GM18505 (cell line): ENCODE data around the gene SLCO6A1.
A peak's percentile ranks its signal among the peaks of the same experiment; 100 is the strongest.

ENCODE experiments used
- ATAC-seq: cut with Tn5 transposase; IDR thresholded peaks from one replicate; pipeline ENCODE4 v1.9.1; 2021; ENCODE audit not compliant: unreplicated experiment
- POLR2A ChIP-seq: IDR thresholded peaks from 4 replicates; pipeline ENCODE4 v1.6.1; 2011; ENCODE audit warnings: borderline replicate concordance; ENCODE audit not compliant: insufficient read depth, insufficient read length; ENCODE audit errors: extremely low read depth

SLCO6A1 gene, protein sequence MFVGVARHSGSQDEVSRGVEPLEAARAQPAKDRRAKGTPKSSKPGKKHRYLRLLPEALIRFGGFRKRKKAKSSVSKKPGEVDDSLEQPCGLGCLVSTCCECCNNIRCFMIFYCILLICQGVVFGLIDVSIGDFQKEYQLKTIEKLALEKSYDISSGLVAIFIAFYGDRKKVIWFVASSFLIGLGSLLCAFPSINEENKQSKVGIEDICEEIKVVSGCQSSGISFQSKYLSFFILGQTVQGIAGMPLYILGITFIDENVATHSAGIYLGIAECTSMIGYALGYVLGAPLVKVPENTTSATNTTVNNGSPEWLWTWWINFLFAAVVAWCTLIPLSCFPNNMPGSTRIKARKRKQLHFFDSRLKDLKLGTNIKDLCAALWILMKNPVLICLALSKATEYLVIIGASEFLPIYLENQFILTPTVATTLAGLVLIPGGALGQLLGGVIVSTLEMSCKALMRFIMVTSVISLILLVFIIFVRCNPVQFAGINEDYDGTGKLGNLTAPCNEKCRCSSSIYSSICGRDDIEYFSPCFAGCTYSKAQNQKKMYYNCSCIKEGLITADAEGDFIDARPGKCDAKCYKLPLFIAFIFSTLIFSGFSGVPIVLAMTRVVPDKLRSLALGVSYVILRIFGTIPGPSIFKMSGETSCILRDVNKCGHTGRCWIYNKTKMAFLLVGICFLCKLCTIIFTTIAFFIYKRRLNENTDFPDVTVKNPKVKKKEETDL

DNA sequence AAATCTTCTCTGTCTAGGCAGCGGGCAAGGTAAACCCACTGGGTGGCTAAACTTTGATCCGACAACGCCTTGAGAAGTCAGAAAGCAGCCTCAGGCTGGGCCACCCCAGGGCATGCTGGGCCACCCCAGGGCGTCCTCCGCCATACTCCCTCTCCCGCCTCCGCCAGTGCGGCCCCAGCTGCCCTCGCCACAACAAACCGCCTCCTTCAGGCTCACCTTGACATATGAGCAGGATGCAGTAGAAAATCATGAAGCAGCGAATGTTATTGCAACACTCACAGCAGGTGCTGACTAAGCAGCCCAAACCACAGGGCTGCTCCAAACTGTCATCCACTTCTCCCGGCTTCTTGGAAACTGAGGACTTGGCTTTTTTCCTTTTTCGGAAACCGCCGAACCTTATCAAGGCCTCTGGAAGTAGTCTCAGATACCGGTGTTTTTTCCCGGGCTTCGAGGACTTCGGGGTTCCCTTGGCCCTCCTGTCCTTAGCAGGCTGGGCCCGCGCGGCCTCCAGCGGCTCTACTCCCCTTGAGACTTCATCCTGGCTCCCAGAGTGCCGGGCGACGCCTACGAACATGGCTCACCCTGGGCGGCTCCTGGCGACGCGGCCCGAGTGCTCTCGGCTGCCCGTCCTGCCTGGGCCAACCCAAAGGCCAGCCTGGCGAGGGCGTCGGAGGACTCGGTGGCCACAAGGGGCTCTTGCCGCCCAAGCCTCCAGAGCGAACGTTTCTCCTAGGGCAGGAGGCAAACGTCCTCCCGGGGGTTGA, at the start of gene SLCO6A1:
Gene SLCO6A1 (minus strand): TSS at position 731 of the 764 bp plus-strand sequence. CDS start 157 bp downstream, at position 574.
- TF ChIP-seq POLR2A, result no peak
- ATAC-seq, result no peak

DNA sequence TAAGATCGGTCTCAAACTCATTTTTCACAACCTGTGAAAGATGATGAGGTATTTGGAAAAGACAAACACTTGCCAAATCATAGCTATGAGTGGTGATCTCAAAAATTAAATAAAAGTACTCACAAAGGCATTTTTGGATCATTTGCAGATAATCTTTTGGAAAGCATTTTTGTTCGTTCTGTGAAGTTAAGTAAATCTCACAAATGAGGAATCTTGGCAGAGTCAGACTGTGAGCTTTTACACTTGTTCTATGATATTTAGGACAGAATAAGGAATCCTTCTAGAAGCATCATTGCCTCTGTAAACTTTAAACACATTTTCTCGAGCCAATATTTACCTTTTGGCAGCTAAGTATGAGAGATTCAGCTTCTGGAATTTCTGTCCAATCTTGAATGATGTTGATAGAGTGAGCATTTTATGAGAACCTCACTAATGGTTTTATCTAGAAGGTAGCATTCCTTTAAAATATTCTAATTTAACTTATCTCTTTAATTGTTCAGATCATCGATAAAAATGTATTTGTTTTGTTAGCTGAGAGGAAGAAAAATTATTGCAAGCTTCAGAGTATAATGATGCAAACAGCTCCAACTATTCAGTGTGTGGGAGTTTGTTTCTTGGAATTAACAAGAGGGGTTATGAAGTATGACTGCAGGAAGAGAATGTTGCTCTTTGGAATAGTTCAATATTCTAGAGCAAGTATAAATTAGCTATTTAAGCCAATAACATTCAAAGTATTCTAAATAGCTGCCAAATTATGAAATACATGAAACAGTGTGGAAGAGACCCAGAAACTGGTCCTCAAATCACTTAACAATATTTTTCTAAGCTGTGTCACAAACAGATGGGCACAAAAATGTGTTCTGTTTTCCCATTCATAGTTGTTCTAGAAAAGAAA, 48.6 kb upstream of the SLCO6A1 start:
- no peak for TF ChIP-seq POLR2A
- ATAC-seq, result no peak

DNA sequence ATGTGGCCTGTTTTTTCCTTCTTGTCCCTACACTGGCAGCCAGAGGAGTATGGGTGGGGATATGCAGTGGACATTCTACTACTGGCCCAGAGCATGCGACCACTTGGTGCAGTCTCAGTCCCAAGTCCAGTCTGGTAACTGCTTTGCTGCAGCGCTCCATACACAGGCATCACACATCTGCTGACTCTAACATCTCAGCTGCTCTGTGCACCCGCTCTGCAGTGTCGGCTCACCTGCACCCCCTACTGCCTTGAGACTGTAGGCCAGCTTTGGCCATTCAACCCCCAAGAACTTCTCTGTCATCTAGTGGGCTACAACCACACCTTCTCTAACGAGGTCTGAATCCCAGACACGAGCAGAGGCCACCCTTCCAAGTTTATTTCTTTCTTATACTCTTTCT, 46.4 kb upstream of the SLCO6A1 start:
- no peak for TF ChIP-seq POLR2A
- ATAC-seq, result peak; percentile 77

DNA sequence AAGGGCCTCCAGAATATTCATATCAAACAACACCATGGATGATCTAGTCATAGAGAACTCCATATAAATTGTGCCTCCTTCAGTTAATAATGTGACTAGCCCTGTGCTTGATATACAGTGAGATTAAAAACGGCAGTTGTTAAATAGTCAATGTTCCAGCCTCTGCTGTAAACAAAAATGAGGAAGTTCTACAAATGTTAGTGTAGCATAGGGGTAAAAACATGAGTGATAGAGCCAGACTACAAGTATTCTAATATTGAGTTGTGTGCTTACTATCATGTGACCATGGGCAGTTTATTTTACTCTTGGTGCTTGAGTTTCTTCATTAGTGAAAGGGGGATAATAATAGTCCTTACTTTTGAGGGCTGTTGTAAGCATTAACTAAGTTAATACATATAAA, 43.3 kb upstream of the SLCO6A1 start:
- no peak for TF ChIP-seq POLR2A
- no peak for ATAC-seq

DNA sequence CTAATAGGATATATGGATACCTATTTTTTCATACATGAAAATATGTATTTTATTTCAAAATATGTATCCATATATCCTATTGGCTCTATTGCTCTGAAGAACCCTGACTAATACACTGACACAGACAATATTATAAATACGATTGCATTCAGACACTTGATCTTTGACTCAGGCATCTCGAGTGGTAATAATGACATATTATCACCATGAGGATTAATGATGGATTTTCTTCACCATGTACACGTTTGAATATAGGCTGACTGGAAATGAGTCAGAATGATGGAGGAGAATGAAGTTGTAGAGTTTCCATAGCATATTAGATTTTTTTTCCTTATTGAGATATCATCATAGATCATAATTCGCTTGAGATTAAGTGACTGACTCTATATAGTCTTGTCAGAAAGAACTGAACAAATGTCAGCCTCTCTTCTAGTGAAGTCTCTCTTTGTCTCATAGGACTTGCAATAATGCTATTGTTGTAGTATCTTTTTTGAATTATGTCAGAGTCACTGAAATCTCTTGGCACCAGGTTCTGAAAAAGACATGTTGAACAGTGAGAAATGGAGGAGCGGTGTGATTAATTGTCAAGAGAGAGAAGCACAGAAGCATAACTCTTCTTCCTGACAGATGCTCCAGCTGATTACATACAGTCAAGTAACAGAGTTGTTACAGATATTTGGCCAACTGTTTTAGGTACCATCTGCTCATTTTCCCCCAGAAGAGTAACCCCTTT, 41.4 kb upstream of the SLCO6A1 start:
- ATAC-seq, result no peak
- TF ChIP-seq POLR2A, result no peak

DNA sequence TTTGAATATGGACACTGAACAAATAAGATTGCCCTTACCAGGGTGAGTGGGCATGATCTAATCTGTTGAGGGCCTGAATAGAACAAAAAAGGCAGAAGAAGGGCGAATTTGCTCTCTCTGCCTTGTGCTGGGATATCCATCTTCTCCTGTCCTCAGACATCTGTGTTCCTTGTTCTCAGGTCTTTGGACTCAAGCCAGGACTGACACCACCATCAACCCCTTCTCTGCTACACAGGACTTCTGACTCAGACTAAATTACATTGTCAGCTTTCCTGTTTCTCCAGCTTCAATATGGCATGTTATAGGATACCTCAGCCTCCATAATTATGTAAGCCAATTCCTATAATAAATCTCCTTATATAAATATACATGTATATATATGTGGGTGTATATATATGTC, 40.8 kb upstream of the SLCO6A1 start:
- no peak for TF ChIP-seq POLR2A

DNA sequence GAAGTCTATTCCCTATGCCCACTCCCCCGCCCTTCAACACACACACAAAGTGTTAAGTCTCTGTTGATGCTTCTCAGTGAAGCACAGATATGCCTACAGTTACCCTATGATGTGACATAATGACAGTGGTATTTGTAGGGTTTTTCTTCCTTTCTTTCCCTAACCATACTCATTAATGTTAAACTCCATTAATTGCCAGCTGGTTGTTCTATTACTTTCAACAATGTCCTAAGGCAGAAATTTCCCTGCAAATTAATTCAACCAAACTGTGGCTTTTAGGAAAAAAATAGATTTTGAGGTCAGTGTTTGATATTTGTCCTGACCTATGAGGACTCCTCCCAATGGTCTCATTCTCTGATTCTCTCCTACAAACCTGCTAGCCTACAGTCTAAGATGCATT, 38.2 kb upstream of the SLCO6A1 start:
- no peak for ATAC-seq
- no peak for TF ChIP-seq POLR2A

More for the DNA sequence above, 40.8 kb upstream of the SLCO6A1 start:
- no peak for ATAC-seq

DNA sequence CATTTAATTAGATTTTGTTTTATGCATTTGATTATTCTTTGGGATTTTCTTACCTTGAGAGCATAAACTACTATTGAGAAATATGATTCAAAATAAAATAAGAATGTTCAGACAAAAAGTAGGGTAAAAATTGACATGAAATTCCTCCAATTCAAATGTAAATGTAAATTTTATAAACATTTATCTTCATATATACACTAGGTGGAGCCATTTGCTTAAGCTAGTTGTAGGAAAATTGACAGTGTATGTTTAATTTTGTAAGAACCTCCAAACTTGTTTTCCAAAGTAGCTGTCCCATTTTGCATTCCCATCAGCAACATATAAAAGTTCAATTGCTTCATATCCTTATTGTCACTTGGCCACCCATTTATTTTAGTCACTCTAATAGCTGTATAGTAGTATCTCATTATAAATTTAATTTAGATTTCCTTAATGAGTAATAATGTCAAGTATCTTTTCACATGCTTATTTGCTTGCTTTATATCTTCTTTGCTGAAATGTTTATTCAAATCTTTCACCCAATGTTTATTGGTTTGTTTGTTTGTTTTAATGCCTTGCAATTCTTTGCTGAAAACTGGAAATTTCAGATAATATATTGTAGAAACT, 37.6 kb upstream of the SLCO6A1 start:
- no peak for TF ChIP-seq POLR2A
- ATAC-seq, result no peak

DNA sequence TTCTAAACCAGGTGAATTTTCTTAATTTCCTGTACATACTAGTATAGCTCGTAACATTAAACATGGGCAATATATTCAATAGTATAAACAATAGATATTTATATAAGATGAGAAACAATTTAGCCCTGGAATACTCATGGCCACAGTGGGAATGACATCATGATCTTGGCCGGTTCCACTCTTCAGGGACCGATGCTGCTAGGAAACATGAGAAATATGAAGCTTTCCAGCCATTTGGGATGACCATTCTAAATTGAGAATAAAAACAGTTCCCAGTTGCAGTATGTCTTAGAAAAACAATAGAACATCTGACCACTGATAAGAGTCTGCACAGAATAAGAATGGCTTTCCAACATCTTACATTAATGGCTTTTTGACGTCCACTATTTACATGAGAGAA, 33.3 kb upstream of the SLCO6A1 start:
- no peak for TF ChIP-seq POLR2A
- ATAC-seq, result no peak

DNA sequence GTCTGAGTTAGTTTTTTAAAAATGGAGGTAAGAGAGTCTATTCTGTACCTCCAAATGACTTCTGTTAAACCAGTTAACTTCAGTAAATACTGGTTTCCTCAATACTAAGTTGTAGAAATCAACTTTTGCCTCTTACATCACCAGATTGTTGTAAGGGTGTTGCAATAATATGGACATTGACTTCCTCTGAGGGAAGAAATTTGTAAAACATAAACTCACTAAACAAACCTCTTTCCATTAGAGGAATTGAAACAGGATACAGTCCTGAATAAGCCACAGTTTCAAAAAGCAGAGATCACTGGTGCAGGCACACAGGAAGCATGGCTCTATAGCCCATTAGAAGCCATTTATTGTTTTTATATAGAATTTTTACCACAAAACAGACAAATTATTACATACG, 32.7 kb upstream of the SLCO6A1 start:
- TF ChIP-seq POLR2A, result no peak
- ATAC-seq, result peak; percentile 87

DNA sequence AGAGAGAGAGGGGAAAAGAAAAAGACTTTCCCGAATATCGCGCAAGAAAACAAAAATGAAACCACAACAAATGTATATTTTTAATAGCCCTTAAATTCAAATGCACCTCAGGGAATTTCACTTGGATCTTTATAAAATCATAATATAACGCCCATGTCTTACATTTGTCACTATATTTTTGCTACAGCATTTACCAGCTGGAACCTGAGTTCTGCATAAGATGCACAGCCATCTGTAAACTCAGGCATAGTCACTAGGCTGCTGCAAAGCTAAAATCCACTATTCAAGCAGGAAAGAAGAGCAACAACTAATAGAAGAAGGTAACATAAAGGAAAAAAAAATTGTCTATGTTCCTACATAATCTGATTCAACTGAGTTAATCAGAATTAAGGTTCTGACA, 30.6 kb upstream of the SLCO6A1 start:
- no peak for ATAC-seq
- TF ChIP-seq POLR2A, result no peak

DNA sequence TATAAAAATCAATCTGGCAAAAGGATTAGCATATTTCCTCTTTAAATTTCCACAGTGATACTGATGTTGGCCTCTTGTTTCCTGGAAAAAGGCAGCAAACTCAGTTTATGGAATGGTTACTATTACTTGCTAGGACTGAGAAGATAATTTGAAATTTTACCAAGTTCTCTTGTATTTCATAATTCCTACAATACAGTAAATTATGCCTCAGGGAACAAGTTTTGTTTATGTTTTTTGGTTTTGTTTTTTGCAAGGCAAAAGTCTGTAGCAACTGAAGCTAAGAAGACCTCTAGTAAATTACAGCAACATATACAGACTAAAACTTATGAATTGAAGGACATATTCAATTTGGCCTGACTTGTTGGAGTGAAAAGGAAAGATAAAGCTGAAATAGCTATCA, 30.2 kb upstream of the SLCO6A1 start:
- no peak for ATAC-seq
- no peak for TF ChIP-seq POLR2A

DNA sequence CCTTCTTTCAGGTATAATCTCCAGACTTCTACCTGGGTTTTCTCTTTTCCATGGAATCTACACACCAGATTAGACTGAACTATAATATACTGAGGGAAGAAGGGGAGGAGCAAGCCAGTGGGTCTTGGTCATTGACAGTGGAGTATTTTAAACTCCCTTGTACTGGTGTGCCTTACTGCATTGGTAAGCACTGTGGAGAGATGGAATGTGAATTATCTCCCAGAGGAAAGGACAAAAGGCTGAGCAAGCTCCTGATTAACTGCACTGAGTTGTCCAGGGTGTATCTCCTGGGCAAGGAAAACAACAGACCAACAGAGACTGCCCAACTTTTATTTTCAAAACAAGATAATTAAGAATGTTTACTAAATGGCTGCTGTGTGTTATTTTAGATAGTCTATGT, 29.8 kb upstream of the SLCO6A1 start:
- no peak for ATAC-seq
- TF ChIP-seq POLR2A, result no peak
